Measurements from ENCODE around the gene CD63. TPM values are rescaled to one million over a fixed set of nuclear protein-coding genes. Genes with fewer than 3 reads are reported as not detected.

The CD63 gene
- total and polyA plus RNA-seq, 3 experiments from 2014 or later: 200 to 375 (median 202) TPM

- Mint-ChIP-seq H3K9me3 (no peaks in the 10 kb centered on the region), H3K4me3 (peak overlapping the region; percentile 82 to 97 (median 93)), H3K4me1 (peaks cover 29 to 49% (median 31%) of the 10 kb centered on the region in 3 donors), H3K27ac (peak overlapping the region; percentile 89 to 98 (median 95)), H3K36me3 (peaks cover 0 to 19% (median 0%) of the 10 kb centered on the region in 3 donors), H3K27me3 (peaks cover 0 to 7% of the 10 kb centered on the region in 2 donors)
- no peaks in the 10 kb centered on the region for H3K36me3 ChIP-seq (ENCODE audit: insufficient read depth, low read length)
- DNase-seq: no peak
- H3K9me3 ChIP-seq (ENCODE audit: low read length): no peaks in the 10 kb centered on the region
- no peaks in the 10 kb centered on the region for H3K27me3 ChIP-seq (ENCODE audit: insufficient read depth, low read length, poor library complexity, severe bottlenecking)
- H3K27ac ChIP-seq (ENCODE audit: low read depth, low read length): peak overlapping the region; percentile 79
- CTCF ChIA-PET: interaction anchor here (0.5 to 3.8 kb wide), 7 partner anchors 9 to 781 kb away, joined by 3 to 37 read pairs (median 4); partner anchors contain the start of gene DNAJC14
- POLR2A ChIA-PET: interaction anchor here (0.7 to 2.3 kb wide), 7 partner anchors 9 to 971 kb away, joined by 3 to 8 read pairs (median 4); partner anchors contain the start of genes CD63, ORMDL2 and SARNP
- peak overlapping the region; percentile 98 for H3K4me3 ChIP-seq (ENCODE audit: low read length)
- peaks cover 18% of the 10 kb centered on the region for H3K4me1 ChIP-seq (ENCODE audit: insufficient read depth, low read length)
Measured at GRCh38 chr12:55715169-55715764, 13.5 kb downstream of the CD63 start.

- ChIA-PET CTCF (no interaction called here), POLR2A (interaction anchor here (0.6 kb wide), 1 partner anchor 31 kb away, joined by 3 read pairs; no protein-coding TSS in a partner anchor)
- peak overlapping the region in 3 of 7 donors; percentile 44 to 87 (median 44) for H3K4me3 Mint-ChIP-seq
- H3K4me3 ChIP-seq (ENCODE audit: low read length): no peak overlapping the region
- H3K27ac Mint-ChIP-seq: peak overlapping the region in 1 of 8 donors; percentile 73
- H3K9me3 Mint-ChIP-seq: no peaks in the 10 kb centered on the region
- peaks cover 0 to 11% (median 0%) of the 10 kb centered on the region in 3 donors for H3K36me3 Mint-ChIP-seq
- H3K4me1 Mint-ChIP-seq: peaks cover 32 to 40% (median 36%) of the 10 kb centered on the region in 3 donors
- peaks cover 20% of the 10 kb centered on the region for H3K4me1 ChIP-seq (ENCODE audit: insufficient read depth, low read length)
- H3K36me3 ChIP-seq (ENCODE audit: insufficient read depth, low read length): no peaks in the 10 kb centered on the region
- DNase-seq: no peak
- H3K27me3 ChIP-seq (ENCODE audit: insufficient read depth, low read length, poor library complexity, severe bottlenecking): no peaks in the 10 kb centered on the region
- H3K9me3 ChIP-seq (ENCODE audit: low read length): no peaks in the 10 kb centered on the region
- no peak overlapping the region for H3K27ac ChIP-seq (ENCODE audit: low read depth, low read length)
- peaks cover 8 to 9% of the 10 kb centered on the region in 2 donors for H3K27me3 Mint-ChIP-seq
Measured at GRCh38 chr12:55713721-55714120, 15.1 kb downstream of the CD63 start.

GRCh38 chr12:55712700-55713415 lies 16.0 kb downstream of the CD63 start:
- H3K4me1 Mint-ChIP-seq: peaks cover 35 to 39% (median 38%) of the 10 kb centered on the region in 3 donors
- peaks cover 0 to 5% (median 0%) of the 10 kb centered on the region in 3 donors for H3K36me3 Mint-ChIP-seq
- H3K27ac Mint-ChIP-seq: peak overlapping the region in 1 of 8 donors; percentile 69
- peaks cover 27% of the 10 kb centered on the region for H3K4me1 ChIP-seq (ENCODE audit: insufficient read depth, low read length)
- H3K27me3 ChIP-seq (ENCODE audit: insufficient read depth, low read length, poor library complexity, severe bottlenecking): no peaks in the 10 kb centered on the region
- peaks cover 14 to 15% of the 10 kb centered on the region in 2 donors for H3K27me3 Mint-ChIP-seq
- ChIA-PET CTCF (interaction anchor here (2.2 kb wide), 1 partner anchor 24 kb away, joined by 6 read pairs; no protein-coding TSS in a partner anchor), POLR2A (interaction anchor here (0.6 kb wide), 1 partner anchor 745 kb away, joined by 8 read pairs; no protein-coding TSS in a partner anchor)
- no peaks in the 10 kb centered on the region for H3K9me3 ChIP-seq (ENCODE audit: low read length)
- H3K9me3 Mint-ChIP-seq: no peaks in the 10 kb centered on the region
- no peak overlapping the region for H3K4me3 ChIP-seq (ENCODE audit: low read length)
- no peak for DNase-seq
- H3K36me3 ChIP-seq (ENCODE audit: insufficient read depth, low read length): no peaks in the 10 kb centered on the region
- no peak overlapping the region for H3K27ac ChIP-seq (ENCODE audit: low read depth, low read length)
- peak overlapping the region in 1 of 7 donors; percentile 87 for H3K4me3 Mint-ChIP-seq

- H3K4me3 ChIP-seq (ENCODE audit: low read length): no peak overlapping the region
- H3K9me3 ChIP-seq (ENCODE audit: low read length): no peaks in the 10 kb centered on the region
- peaks cover 27% of the 10 kb centered on the region for H3K4me1 ChIP-seq (ENCODE audit: insufficient read depth, low read length)
- no peak for DNase-seq
- peaks cover 3% of the 10 kb centered on the region for H3K27me3 ChIP-seq (ENCODE audit: insufficient read depth, low read length, poor library complexity, severe bottlenecking)
- POLR2A ChIA-PET: no interaction called here
- CTCF ChIA-PET: interaction anchor here (2.2 kb wide), 1 partner anchor 25 kb away, joined by 6 read pairs; no protein-coding TSS in a partner anchor
- no peak overlapping the region for H3K27ac ChIP-seq (ENCODE audit: low read depth, low read length)
- Mint-ChIP-seq H3K4me1 (peaks cover 31 to 35% (median 35%) of the 10 kb centered on the region in 3 donors), H3K27ac (peak overlapping the region in 2 of 8 donors; percentile 29 to 69), H3K36me3 (peaks cover 0 to 5% (median 0%) of the 10 kb centered on the region in 3 donors), H3K9me3 (no peaks in the 10 kb centered on the region), H3K27me3 (peaks cover 19% of the 10 kb centered on the region in 2 donors), H3K4me3 (no peak overlapping the region)
- no peaks in the 10 kb centered on the region for H3K36me3 ChIP-seq (ENCODE audit: insufficient read depth, low read length)
Measured at GRCh38 chr12:55711786-55712553, 16.8 kb downstream of the CD63 start.

GRCh38 chr12:55708695-55709233 lies 20.0 kb downstream of the CD63 start:
- peaks cover 25% of the 10 kb centered on the region in 2 donors for H3K27me3 Mint-ChIP-seq
- peak overlapping the region; percentile 60 for H3K4me3 ChIP-seq (ENCODE audit: low read length)

GRCh38 chr12:55707841-55708694 lies 20.7 kb downstream of the CD63 start, which contains the start of gene ITGA7:
ITGA7 (minus strand) TSS chr12:55707904; CDS start chr12:55707682, 222 bp downstream.
- no peak within 1 kb of the TSS for H3K27ac ChIP-seq (ENCODE audit: low read depth, low read length)
- CTCF ChIA-PET: interaction anchor here (1.4 kb wide), 2 partner anchors 17 to 52 kb away, joined by 4 to 5 read pairs; no protein-coding TSS in a partner anchor
- Mint-ChIP-seq H3K36me3 (no peaks in the 10 kb centered on the region), H3K27me3 (peaks cover 25 to 28% of the 10 kb centered on the region in 2 donors), H3K4me1 (peaks cover 18 to 22% (median 20%) of the 10 kb centered on the region in 3 donors), H3K9me3 (no peaks in the 10 kb centered on the region), H3K4me3 (peak within 1 kb of the TSS; percentile 71 to 93 (median 87)), H3K27ac (peak within 1 kb of the TSS in 4 of 8 donors; percentile 35 to 81 (median 60))
- H3K4me1 ChIP-seq (ENCODE audit: insufficient read depth, low read length): peaks cover 16% of the 10 kb centered on the region
- no peaks in the 10 kb centered on the region for H3K9me3 ChIP-seq (ENCODE audit: low read length)
- DNase-seq: peak; percentile 36 to 73 (median 52)
- H3K36me3 ChIP-seq (ENCODE audit: insufficient read depth, low read length): no peaks in the 10 kb centered on the region
- POLR2A ChIA-PET: no interaction called here
- peaks cover 12% of the 10 kb centered on the region for H3K27me3 ChIP-seq (ENCODE audit: insufficient read depth, low read length, poor library complexity, severe bottlenecking)
- peak within 1 kb of the TSS; percentile 60 for H3K4me3 ChIP-seq (ENCODE audit: low read length)

More at GRCh38 chr12:55708695-55709233, 20.0 kb downstream of the CD63 start:
- Histone ChIP-seq H3K27ac (ENCODE audit: low read depth, low read length) (no peak overlapping the region), H3K36me3 (ENCODE audit: insufficient read depth, low read length) (no peaks in the 10 kb centered on the region), H3K9me3 (ENCODE audit: low read length) (no peaks in the 10 kb centered on the region), H3K4me1 (ENCODE audit: insufficient read depth, low read length) (peaks cover 16% of the 10 kb centered on the region), H3K27me3 (ENCODE audit: insufficient read depth, low read length, poor library complexity, severe bottlenecking) (peaks cover 12% of the 10 kb centered on the region)
- Mint-ChIP-seq H3K4me3 (peak overlapping the region; percentile 71 to 93 (median 87)), H3K36me3 (no peaks in the 10 kb centered on the region), H3K4me1 (peaks cover 18 to 22% (median 20%) of the 10 kb centered on the region in 3 donors), H3K9me3 (no peaks in the 10 kb centered on the region), H3K27ac (peak overlapping the region in 2 of 8 donors; percentile 57 to 64)
- DNase-seq: no peak
- ChIA-PET CTCF (no interaction called here), POLR2A (no interaction called here)

Measured in CD8-positive, alpha-beta memory T cell (primary cell).